GM12865 (cell line): ENCODE measurements around the gene DENND1A.
A peak's percentile ranks its signal among the peaks of the same experiment; 100 is the strongest.

ENCODE experiments used
- DNase-seq: peaks from one replicate; pipeline ENCODE4 v3.0.0; 2010; ENCODE audit warnings: low read depth
- H3K4me3 ChIP-seq: 2 replicates; pipeline ENCODE4 v1.5.1; 2011; ENCODE audit warnings: mild to moderate bottlenecking, low read depth, low read length, control low read depth
- CTCF ChIP-seq: IDR thresholded peaks from 2 replicates; pipeline ENCODE4 v1.5.1; 2011; ENCODE audit warnings: low read length, control low read depth, low read depth, inconsistent platforms; ENCODE audit not compliant: insufficient read depth; ENCODE audit errors: missing control alignments

The DENND1A gene

DNA sequence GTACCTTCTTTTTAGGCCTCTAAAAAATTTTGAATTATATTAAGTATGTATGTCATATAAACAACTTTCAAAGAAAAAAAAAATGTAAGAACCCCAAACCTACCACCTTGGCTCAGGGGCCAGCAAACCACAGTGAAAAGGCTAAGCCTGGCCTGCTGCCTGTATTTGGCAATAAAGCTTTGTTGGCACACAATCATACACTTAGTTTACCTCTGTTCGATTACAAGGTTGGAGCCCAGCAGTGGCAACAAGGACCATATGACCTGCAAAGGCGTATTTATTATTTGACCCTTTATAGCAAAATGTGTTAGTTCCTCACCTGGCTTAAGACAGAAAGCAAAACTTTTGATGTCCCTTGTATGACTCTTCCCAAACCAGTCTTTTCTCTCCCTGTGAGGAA lies 282.8 kb downstream of the DENND1A start:
- DNase-seq: no peak
- no peak for TF ChIP-seq CTCF
- no peak overlapping the region for H3K4me3 ChIP-seq

GRCh38 chr9:123645762-123646161 lies 284.2 kb downstream of the DENND1A start:
- DNase-seq: no peak
- TF ChIP-seq CTCF: no peak
- no peak overlapping the region for H3K4me3 ChIP-seq

DNA sequence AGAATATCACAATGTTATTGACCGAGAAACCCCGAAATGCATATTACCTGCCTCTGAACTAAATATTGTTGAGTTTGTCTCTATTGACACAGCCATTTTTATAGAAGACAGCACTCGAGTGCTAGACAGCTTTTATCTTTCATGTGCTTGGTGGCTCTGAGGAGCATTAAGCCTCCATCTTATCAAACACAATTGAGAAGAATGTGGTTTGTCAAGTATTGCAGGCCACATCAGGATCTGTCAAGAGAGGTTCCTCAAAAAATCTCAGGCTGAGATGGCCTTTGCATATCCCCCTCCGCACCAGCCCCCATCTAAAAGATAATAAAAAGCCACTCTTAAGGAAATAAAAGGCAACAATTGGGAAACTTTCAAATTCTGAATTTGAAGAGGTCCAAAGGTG lies 284.8 kb downstream of the DENND1A start:
- DNase-seq: no peak
- no peak for TF ChIP-seq CTCF
- H3K4me3 ChIP-seq: no peak overlapping the region

DNA sequence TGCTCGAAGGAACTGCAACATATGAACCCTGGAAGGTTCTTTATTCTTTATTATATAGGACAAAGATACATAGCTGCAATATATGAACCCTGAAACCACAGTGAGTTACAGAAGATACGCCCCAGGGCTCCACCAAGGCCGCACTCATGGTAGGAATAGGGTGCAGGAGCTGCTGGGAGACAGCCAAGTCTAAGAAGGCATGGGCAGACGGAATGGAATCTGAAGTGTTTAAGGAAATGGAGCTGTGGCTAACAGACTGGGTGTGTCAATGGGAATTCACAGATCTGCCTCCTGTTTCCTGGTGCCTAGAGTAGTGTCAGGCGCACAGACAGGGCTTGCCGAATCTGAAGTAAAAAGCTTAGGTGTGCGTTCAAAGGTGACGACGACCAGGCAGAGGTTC lies 286.4 kb downstream of the DENND1A start:
- H3K4me3 ChIP-seq: no peak overlapping the region
- no peak for DNase-seq
- no peak for TF ChIP-seq CTCF

DNA sequence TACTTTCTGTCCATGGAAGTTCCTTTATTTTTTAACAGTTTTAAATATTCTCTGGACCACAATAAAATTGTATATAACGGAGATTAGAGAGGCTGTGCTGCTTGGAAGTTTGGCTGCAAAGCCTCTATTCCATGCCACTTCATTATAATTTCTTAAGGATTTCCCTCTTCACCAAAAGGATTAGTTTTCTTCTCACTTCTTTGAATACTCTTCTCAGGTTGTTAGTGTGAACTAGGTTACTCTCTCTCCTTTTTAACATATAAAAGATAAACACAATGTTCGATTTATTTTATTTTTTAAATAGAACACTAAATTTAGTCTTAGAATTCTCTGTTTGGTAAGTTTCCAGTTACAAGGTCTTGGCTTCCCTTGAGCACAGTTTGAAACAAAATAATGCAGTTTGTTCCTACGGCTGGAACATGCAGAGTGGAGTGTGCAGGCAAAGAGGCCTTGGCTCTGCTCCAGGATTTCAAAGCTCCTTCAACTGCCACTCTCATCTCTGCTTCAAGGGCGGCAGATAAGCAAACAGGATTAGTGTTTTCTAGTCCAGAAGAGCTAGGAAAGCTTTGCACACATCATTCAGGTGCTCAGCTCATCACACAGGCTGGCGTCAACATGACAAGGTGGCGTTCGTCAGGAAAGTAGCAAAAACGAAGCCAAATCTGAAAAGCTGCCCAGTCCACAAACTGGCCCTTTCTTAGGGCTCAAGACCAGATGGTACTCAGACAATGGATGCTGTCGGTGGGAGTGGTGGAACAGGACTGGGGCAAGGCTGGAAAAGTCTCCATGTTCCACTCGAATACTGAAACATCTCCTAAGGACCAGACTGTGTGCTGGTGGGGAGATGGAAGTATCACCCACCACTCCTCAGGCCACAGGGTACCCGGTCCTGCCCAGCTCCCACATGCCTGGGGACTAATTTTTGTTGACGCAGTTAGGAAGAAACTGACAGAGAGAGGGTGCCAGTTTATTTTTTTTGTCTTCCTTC lies 287.3 kb downstream of the DENND1A start:
- no peak for TF ChIP-seq CTCF
- no peak overlapping the region for H3K4me3 ChIP-seq
- DNase-seq: no peak

GRCh38 chr9:123640792-123641222 lies 289.1 kb downstream of the DENND1A start:
- H3K4me3 ChIP-seq: no peak overlapping the region
- no peak for TF ChIP-seq CTCF
- DNase-seq: peak; percentile 25
